IPS-18a (cell line): Measurements from ENCODE around the gene CLIP3.
A peak's percentile ranks its signal among the peaks of the same experiment; 100 is the strongest.

Experiments used
- H3K27ac ChIP-seq: one replicate; pipeline ENCODE4 v1.5.1; 2013; ENCODE audit warnings: low read length
- H3K27me3 ChIP-seq: one replicate; pipeline ENCODE4 v1.6.1; 2013; ENCODE audit warnings: mild to moderate bottlenecking, low read length; ENCODE audit not compliant: control insufficient read depth, insufficient read depth
- H3K36me3 ChIP-seq: one replicate; pipeline ENCODE4 v1.6.1; 2013; ENCODE audit warnings: low read depth, low read length; ENCODE audit not compliant: control insufficient read depth
- H3K4me1 ChIP-seq: one replicate; pipeline ENCODE4 v1.6.1; 2013; ENCODE audit warnings: low read depth, low read length; ENCODE audit not compliant: control insufficient read depth
- H3K4me3 ChIP-seq: one replicate; pipeline ENCODE4 v1.5.1; 2013; ENCODE audit warnings: low read length
- H3K9ac ChIP-seq: one replicate; pipeline ENCODE4 v1.6.1; 2013; ENCODE audit warnings: mild to moderate bottlenecking, low read length, moderate library complexity
- H3K9me3 ChIP-seq: one replicate; pipeline ENCODE4 v1.6.1; 2013; ENCODE audit warnings: low read depth, low read length; ENCODE audit not compliant: control insufficient read depth

Gene CLIP3

DNA sequence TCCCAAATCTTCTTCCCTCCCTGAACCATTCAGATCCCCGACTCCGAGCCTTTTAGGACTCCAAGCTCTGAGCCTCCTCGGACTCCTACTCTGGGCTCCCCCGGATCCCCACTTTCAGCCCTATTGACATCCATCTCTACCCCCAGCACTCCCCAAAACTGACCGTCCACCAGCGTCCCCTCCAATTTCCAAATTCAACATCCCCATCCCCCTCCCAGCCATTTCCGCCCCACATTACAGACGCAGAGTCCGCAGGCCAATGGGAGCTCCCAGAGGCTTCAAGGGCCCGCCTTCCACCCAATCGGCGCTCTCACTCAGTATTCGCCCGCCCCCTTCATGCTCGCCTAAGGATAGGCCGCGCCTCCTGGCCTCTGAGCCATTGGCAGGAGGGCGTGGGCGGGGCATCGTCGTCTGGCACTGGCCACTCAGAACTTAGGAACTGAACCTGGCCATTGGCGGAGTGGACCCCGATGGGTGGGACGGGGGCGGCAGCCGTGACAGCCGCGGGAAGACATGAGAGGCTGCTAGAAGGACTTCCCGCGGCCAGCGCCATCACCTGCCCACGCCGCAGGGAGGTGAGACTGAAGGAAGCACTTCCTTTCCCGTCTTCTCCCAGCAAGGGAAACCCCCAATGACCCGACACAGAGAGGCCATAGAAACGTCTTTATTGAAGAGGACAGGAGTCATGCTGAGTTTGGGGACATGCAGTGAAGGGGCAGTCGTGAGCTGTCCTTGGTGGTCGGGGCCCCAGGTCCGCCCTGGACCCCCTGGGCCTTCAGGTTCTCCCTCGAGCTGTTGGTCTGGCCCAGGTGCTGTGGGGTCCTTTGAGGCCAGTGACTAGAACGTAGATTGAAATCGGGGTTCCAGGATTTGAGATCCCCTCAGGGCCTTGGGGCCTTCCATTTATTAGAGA is 18.4 kb downstream of the CLIP3 start, which contains the start of gene ALKBH6:
Gene ALKBH6, minus strand, starts transcription at position 202 of the 913 bp plus-strand sequence. CDS start 816 bp downstream, outside the sequence.
- H3K9me3 ChIP-seq, result no peaks in the 10 kb centered on the region
- H3K27ac ChIP-seq, result no peak within 1 kb of the TSS
- H3K4me3 ChIP-seq, result peak within 1 kb of the TSS; percentile 76
- peaks cover 5% of the 10 kb centered on the region for H3K4me1 ChIP-seq
- peak within 1 kb of the TSS; percentile 63 for H3K9ac ChIP-seq
- H3K36me3 ChIP-seq, result peaks cover 4% of the 10 kb centered on the region
- no peaks in the 10 kb centered on the region for H3K27me3 ChIP-seq

DNA sequence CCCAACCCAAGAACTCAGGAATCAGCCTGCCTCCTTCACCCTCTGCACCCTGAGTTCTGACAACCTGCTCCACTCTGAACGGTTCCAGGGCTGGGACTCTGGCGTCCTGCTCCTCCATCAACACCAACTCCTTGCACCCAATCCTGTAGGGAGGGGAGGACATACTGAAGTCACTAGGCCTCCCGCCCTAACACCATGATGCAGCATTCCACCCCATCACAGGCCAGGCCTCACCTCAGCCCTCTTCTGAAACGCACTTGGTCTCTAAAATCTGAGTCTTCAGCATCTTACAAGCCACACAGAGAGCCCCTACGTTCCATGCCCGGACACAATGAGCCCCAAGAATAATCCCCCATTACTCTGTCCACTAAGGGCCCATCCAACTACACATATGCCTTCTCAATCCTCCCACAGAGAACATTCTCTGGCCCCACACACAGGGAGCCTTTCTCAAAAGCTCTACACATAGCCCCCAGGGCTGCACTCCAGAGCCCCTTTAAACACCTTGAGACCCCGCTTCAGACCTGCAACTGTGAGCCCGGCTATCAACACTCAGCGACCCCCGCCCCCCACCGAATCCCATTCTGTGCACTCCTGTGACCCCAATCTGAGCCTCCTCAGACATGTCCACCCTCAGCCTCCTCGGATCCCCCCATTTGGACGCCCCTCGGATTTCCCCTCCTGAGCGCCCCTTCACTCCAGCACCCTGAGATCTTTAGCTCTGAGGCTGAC is 19.2 kb downstream of the CLIP3 start:
- Histone ChIP-seq H3K27me3 (no peaks in the 10 kb centered on the region), H3K36me3 (peaks cover 4% of the 10 kb centered on the region), H3K4me3 (peak overlapping the region; percentile 76), H3K9ac (peak overlapping the region; percentile 63), H3K9me3 (no peaks in the 10 kb centered on the region), H3K27ac (no peak overlapping the region), H3K4me1 (peaks cover 5% of the 10 kb centered on the region)

DNA sequence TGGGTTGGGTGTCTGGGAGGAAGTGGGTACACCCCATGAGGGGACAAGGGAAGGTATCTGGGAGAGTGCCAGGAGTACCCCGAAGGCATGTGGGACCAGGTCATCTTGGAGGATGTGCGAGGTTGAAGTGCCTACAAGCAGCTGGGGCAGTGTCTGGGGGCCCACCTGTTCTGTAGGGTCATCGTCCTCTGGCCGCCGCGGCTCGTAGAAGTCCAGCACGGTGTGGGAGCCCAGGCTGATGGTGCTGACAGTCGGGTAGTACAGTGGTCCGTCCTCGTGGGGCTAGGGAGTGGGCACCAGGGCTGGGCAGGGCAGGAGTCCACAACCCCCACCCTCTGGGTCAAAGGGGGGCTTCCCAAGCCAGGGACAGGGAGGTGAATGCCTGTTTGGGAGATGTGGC is 22.3 kb downstream of the CLIP3 start:
- H3K27ac ChIP-seq, result no peak overlapping the region

DNA sequence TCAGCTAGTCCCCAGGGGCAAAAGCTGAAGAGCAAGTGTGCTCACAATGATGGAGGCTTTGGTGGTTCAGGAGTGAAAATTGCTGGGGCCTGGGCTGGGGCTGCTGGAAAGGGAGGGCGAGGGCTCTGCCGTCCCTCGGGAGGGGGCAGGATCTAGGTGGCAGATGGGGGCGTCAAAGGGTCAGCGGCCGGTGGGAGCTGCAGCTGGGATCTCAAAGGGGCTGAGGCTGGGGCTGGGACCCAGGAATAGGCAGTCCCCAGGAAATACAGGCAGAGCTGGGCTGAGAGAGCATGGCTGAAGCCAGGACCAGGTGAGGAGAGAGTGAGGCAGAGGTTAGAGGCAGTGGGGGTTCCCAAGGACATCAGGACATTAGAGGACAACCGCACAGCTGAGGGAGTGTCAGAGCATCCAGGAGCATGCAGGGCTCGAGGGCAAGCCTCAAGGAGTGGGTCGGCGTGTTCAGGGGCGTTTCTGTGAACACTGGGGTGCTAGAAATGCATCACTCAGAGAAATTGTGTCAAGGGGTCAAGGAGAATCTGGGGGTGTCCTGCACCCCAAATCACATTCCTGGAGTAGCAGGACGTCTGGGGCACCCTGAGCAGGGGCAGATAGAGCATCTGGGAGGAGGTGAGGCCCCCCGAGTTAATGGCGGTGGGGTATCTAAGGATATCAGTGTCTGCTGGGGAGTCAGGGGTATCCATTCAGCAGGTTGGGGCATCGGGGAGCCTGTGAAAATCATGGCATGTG is 22.9 kb downstream of the CLIP3 start:
- Histone ChIP-seq H3K36me3 (no peaks in the 10 kb centered on the region), H3K27me3 (no peaks in the 10 kb centered on the region), H3K4me1 (peaks cover 1% of the 10 kb centered on the region), H3K9ac (no peak overlapping the region), H3K9me3 (no peaks in the 10 kb centered on the region), H3K27ac (no peak overlapping the region), H3K4me3 (peak overlapping the region; percentile 72)

More for the DNA sequence above, 22.3 kb downstream of the CLIP3 start:
- Histone ChIP-seq H3K9me3 (no peaks in the 10 kb centered on the region), H3K36me3 (no peaks in the 10 kb centered on the region), H3K9ac (no peak overlapping the region), H3K4me1 (peaks cover 5% of the 10 kb centered on the region), H3K4me3 (no peak overlapping the region), H3K27me3 (no peaks in the 10 kb centered on the region)

DNA sequence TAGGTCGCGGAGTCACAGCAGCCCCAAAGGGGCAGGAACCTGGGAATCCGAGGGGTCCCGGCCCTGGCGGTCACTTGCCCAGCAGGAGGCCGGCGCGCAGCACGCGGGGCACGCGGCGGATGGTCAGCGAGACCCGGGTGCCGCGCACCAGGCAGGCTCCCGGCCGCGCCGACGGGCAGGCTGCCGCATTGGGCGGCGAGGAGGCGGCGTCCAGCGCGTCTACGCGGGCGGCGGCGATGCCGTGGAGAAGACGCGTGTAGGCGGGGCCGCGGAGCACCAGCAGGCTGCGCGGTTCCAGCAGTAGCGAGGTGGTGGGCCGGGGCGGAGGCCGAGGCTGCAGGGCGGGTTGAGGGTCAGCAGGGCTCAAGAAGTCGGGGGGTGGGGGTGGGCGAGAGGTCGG is 23.5 kb downstream of the CLIP3 start:
- Histone ChIP-seq H3K9ac (peak overlapping the region; percentile 39), H3K4me1 (no peaks in the 10 kb centered on the region), H3K27ac (no peak overlapping the region), H3K27me3 (no peaks in the 10 kb centered on the region), H3K4me3 (peak overlapping the region; percentile 72), H3K36me3 (peaks cover under 1% of the 10 kb centered on the region), H3K9me3 (no peaks in the 10 kb centered on the region)

DNA sequence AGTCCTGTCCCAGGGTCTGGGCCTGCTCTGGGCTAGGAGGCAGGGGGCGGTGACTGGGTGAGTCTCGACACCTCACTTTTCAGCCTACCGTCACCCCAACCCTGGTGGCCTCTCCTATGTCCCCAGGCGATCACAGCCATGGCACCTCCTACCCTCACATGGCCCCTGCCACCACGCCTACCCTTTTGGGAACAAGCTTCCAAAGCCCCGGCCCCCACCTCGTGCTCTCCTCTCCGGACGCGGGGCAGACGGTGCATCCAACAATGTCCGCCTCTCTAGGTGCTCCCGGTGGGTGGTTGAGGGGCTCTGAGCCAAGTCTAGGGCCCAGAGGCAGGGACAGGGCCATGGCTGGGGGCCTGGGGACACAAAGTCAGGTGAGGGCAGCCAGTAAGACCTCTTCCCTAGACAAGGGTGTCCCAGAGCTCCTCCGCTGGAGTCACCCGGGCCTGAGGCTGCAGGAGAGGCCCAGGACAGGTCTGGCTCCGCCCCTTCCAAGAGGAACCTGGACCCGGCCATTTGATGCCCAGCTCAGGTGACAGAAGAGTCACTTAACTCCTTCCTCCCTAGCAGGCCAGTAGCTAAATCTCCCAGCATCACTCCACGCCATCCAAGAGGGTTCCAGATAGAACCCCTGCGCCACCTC is 24.2 kb downstream of the CLIP3 start, which contains the start of gene SYNE4:
Gene SYNE4, minus strand, starts transcription at position 478 of the 643 bp plus-strand sequence. Its CDS starts 132 bp downstream, at position 346.
- H3K27ac ChIP-seq, result no peak within 1 kb of the TSS
- H3K27me3 ChIP-seq, result no peaks in the 10 kb centered on the region
- H3K9ac ChIP-seq, result peak within 1 kb of the TSS; percentile 39
- no peaks in the 10 kb centered on the region for H3K9me3 ChIP-seq
- peak within 1 kb of the TSS; percentile 72 for H3K4me3 ChIP-seq
- H3K4me1 ChIP-seq, result no peaks in the 10 kb centered on the region
- peaks cover 3% of the 10 kb centered on the region for H3K36me3 ChIP-seq

DNA sequence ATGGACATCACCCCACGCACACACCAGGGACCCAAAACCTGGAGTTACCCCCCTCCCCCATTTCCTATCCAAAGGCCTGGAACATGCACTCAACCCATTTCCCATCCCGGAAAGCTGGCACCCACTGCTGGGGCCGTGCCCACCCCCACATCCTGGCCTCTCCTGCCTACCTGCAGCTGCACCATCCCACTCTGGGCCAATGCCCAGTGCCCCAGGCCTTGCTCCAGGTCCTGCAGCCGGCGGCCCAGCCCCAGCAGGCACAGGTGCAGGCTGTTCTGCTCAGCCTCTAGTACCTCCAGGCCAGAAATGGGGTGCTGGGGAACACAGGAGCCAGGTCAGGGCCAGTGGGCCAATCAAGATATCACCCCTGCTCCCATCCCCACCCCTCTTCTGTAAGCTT is 25.7 kb downstream of the CLIP3 start:
- Histone ChIP-seq H3K9me3 (no peaks in the 10 kb centered on the region), H3K4me1 (no peaks in the 10 kb centered on the region), H3K27me3 (no peaks in the 10 kb centered on the region), H3K9ac (no peak overlapping the region), H3K36me3 (peaks cover 8% of the 10 kb centered on the region), H3K27ac (no peak overlapping the region), H3K4me3 (no peak overlapping the region)

DNA sequence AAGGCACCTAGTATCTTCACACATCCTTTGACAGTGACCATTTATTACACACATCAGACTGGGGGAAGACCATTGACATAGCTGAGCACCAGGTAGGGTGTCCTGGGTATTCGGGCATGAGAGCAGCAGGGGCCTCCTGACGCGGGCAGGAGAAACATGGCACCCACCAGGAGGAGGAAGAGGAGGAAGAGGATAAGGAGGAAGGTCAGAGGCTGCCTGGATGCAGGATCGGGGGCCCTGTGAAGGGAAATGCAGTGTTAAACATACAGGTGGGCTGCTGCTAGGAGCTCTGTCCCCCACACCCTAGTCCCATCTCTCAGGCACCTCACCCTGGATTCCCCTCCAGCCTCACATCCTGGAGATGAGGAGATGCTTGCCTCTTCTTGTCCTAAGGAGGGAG is 29.4 kb downstream of the CLIP3 start:
- H3K4me3 ChIP-seq, result no peak overlapping the region
- no peaks in the 10 kb centered on the region for H3K4me1 ChIP-seq
- H3K27me3 ChIP-seq, result no peaks in the 10 kb centered on the region
- no peak overlapping the region for H3K9ac ChIP-seq
- H3K9me3 ChIP-seq, result no peaks in the 10 kb centered on the region
- H3K36me3 ChIP-seq, result peaks cover 8% of the 10 kb centered on the region
- H3K27ac ChIP-seq, result no peak overlapping the region

DNA sequence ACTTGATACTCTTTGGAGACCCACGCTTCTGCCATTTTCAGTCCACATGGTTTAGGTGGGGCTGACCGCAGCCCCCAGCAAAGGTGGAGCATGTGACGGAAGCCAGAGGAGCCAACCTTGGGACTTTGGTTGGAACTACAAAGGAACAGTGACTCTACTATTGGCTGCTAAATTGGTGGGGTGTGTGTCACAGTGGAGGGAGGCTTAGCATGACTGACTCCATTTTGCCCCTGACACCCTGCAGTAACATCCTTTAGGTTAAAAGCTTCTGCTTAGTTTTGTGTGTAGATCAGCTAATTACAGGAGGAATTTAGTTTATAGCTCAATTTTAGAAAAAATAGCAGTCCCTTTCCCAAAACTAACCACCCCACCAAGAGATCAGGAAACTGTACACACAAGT is 31.1 kb downstream of the CLIP3 start:
- Histone ChIP-seq H3K4me1 (no peaks in the 10 kb centered on the region), H3K9me3 (no peaks in the 10 kb centered on the region), H3K27me3 (no peaks in the 10 kb centered on the region), H3K36me3 (peaks cover 8% of the 10 kb centered on the region), H3K9ac (no peak overlapping the region), H3K4me3 (no peak overlapping the region), H3K27ac (no peak overlapping the region)

DNA sequence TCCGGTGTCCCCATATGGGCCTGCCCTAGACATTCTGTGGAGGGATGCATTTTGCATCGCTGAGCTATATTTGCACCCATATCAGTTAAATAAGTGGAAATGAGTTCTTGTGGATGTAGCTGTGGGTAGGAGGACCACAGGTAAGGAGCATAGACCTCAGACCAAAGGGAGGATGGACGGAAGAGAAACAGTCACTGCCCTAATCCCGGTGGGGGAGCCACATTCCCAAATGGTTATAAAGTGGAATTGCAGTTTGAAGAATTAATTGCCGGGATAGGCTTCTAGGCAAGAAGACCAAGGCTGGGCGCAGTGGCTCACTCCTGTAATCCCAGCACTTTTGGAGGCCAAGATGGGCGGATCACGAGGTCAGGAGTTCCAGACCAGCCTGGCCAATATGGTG is 35.9 kb downstream of the CLIP3 start:
- Histone ChIP-seq H3K36me3 (no peaks in the 10 kb centered on the region), H3K9me3 (no peaks in the 10 kb centered on the region), H3K27ac (no peak overlapping the region), H3K4me3 (no peak overlapping the region), H3K27me3 (no peaks in the 10 kb centered on the region), H3K9ac (no peak overlapping the region), H3K4me1 (no peaks in the 10 kb centered on the region)
